MM.1S (cell line): Measurements from ENCODE around the gene MIPOL1.

Experiments
- CTCF ChIP-seq: fragments of 300-600 bp; sonication (generic); IDR thresholded peaks from 2 replicates; pipeline ENCODE4 v1.5.1; 2016; ENCODE audit warnings: antibody characterized with exemption, low read length, mixed read lengths
- EZH2phosphoT487 ChIP-seq: fragments of 300-600 bp; sonication (generic); IDR thresholded peaks from 2 replicates; pipeline ENCODE4 v1.6.1; 2018; ENCODE audit warnings: antibody characterized with exemption, low read length

- TF ChIP-seq CTCF (no peak), EZH2phosphoT487 (no peak)
These were observed 16.3 kb upstream of the MIPOL1 start for GRCh38 chr14:37181441-37181840.
